ENCODE results near the gene F11. TPM values are rescaled to one million over a fixed set of nuclear protein-coding genes. Genes with fewer than 3 reads are reported as not detected.

Gene F11
- total and polyA plus RNA-seq, 2 of the 13 experiments (the other 11 are each of a cell fraction or from before 2014, with no cell fraction given) = 35.1 to 58.0 TPM

GRCh38 chr4:186260504-186261448, 5.2 kb upstream of the F11 start (continued):
- peak; percentile 92; the same call in 1 of the 2 replicates for TF ChIP-seq NCOR1 (IDR thresholded peaks at IDR 0.05; ENCODE audit: borderline replicate concordance, low read length)
- peak; percentile 85 for TF ChIP-seq TMF1 (CRISPR knock-in tag; IDR thresholded peaks at IDR 0.05; ENCODE audit: low read depth)
- TF ChIP-seq REL (CRISPR knock-in tag; conservative IDR thresholded peaks at IDR 0.05) = no peak; the same call in 1 of the 2 replicates
- no peak for TF ChIP-seq ZBTB21 (CRISPR knock-in tag; IDR thresholded peaks at IDR 0.05)
- TF ChIP-seq BORCS8-MEF2B (CRISPR knock-in tag; IDR thresholded peaks at IDR 0.05) = peak; percentile 96
- peak; percentile 78; the same call in 1 of the 2 replicates for TF ChIP-seq ZNF451 (CRISPR knock-in tag; IDR thresholded peaks at IDR 0.05)
- TF ChIP-seq NFIC (IDR thresholded peaks at IDR 0.05; ENCODE audit: low read length) = peak; percentile 92
- no peak for TF ChIP-seq ZNF432 (CRISPR knock-in tag; IDR thresholded peaks at IDR 0.05; ENCODE audit: borderline replicate concordance)
- TF ChIP-seq, protein P1, sequence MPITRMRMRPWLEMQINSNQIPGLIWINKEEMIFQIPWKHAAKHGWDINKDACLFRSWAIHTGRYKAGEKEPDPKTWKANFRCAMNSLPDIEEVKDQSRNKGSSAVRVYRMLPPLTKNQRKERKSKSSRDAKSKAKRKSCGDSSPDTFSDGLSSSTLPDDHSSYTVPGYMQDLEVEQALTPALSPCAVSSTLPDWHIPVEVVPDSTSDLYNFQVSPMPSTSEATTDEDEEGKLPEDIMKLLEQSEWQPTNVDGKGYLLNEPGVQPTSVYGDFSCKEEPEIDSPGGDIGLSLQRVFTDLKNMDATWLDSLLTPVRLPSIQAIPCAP (CRISPR knock-in tag; IDR thresholded peaks at IDR 0.05; ENCODE audit: low read depth) = no peak
- no peak for TF ChIP-seq SNAPC4 (CRISPR knock-in tag; IDR thresholded peaks at IDR 0.05)
- TF ChIP-seq ZBTB42 (CRISPR knock-in tag; IDR thresholded peaks at IDR 0.05) = peak; percentile 91; the same call in 1 of the 2 replicates
- peak; percentile 71; the same call in 1 of the 2 replicates for TF ChIP-seq FOXJ3 (CRISPR knock-in tag; IDR thresholded peaks at IDR 0.05; ENCODE audit: borderline replicate concordance)
- no peak for TF ChIP-seq ZNF121 (CRISPR knock-in tag; IDR thresholded peaks at IDR 0.05)
- no peak; the same call in 1 of the 2 replicates for TF ChIP-seq ZBTB34 (CRISPR knock-in tag; IDR thresholded peaks at IDR 0.05)
- TF ChIP-seq SNRNP70 (IDR thresholded peaks at IDR 0.05; ENCODE audit: low read depth, low read length) = no peak
- TF ChIP-seq CHD4 (IDR thresholded peaks at IDR 0.05; ENCODE audit: borderline replicate concordance, low read length) = peak; percentile 28; the same call in 1 of the 2 replicates
- TF ChIP-seq CSRNP1 (CRISPR knock-in tag; IDR thresholded peaks at IDR 0.05) = peak; percentile 79
- TF ChIP-seq STAT5B (CRISPR knock-in tag; IDR thresholded peaks at IDR 0.05) = 0 out of 2 replicates have a peak, but pooled peaks have one; percentile 81

All from HepG2 (cell line).